ENCODE measurements around the gene MAST4. TPM values are rescaled to one million over a fixed set of nuclear protein-coding genes. Genes with fewer than 3 reads are reported as not detected.
A peak's percentile ranks its signal among the peaks of the same experiment; 100 is the strongest.

MAST4 gene
- total and polyA plus RNA-seq, 2 donors (not counting 1 experiment from before 2014, with no cell fraction given), result 7.0 to 15.2 TPM

GRCh38 chr5:67182301-67182790 lies 586.2 kb downstream of the MAST4 start:
- Histone ChIP-seq H3K27ac (ENCODE audit: insufficient read depth, low read length) (no peak overlapping the region), H3K4me1 (ENCODE audit: control insufficient read depth, extremely low read depth, insufficient read depth, low read length) (peaks cover 3% of the 10 kb centered on the region), H3K9me3 (ENCODE audit: control insufficient read depth, insufficient read depth, low read depth, low read length) (no peaks in the 10 kb centered on the region), H3K79me2 (ENCODE audit: control insufficient read depth, insufficient read depth, low read length) (no peaks in the 10 kb centered on the region), H4K20me1 (ENCODE audit: control insufficient read depth, extremely low read depth, insufficient read depth, low read length) (no peaks in the 10 kb centered on the region), H3K27me3 (ENCODE audit: control insufficient read depth, insufficient read depth, low read length) (no peaks in the 10 kb centered on the region), H3K4me3 (replicated peaks in 1 of 4; ENCODE audit: control extremely low read depth in 1 of 4, insufficient read depth in 1 of 4, low read depth in 3 of 4, low read length in 4 of 4) (no peak overlapping the region), H3K4me2 (ENCODE audit: extremely low read depth, insufficient read depth, low read length) (peak overlapping the region; percentile 37), H3K36me3 (ENCODE audit: control insufficient read depth, insufficient read depth, low read length) (no peaks in the 10 kb centered on the region), H3K9ac (ENCODE audit: insufficient read depth, low read length) (no peak overlapping the region), H2AFZ (ENCODE audit: low read length) (peak overlapping the region; percentile 57)
- TF ChIP-seq EZH2 (IDR thresholded peaks at IDR 0.05; ENCODE audit: low read length, missing control alignments) (no peak), CTCF (conservative IDR thresholded peaks at IDR 0.05 in 1 of 2, IDR thresholded peaks at IDR 0.05 in 1 of 2; ENCODE audit: low read depth in 1 of 2, low read length in 2 of 2) (no peak)
- DNase-seq (ENCODE audit: low read depth in 2 of 2), result peak; percentile 73 to 91

GRCh38 chr5:67183859-67184258 lies 587.7 kb downstream of the MAST4 start:
- Histone ChIP-seq H3K9me3 (ENCODE audit: control insufficient read depth, insufficient read depth, low read depth, low read length) (no peaks in the 10 kb centered on the region), H3K4me3 (replicated peaks in 1 of 4; ENCODE audit: control extremely low read depth in 1 of 4, insufficient read depth in 1 of 4, low read depth in 3 of 4, low read length in 4 of 4) (no peak overlapping the region), H3K36me3 (ENCODE audit: control insufficient read depth, insufficient read depth, low read length) (no peaks in the 10 kb centered on the region), H3K79me2 (ENCODE audit: control insufficient read depth, insufficient read depth, low read length) (no peaks in the 10 kb centered on the region), H3K4me2 (ENCODE audit: extremely low read depth, insufficient read depth, low read length) (no peak overlapping the region), H3K27me3 (ENCODE audit: control insufficient read depth, insufficient read depth, low read length) (no peaks in the 10 kb centered on the region), H4K20me1 (ENCODE audit: control insufficient read depth, extremely low read depth, insufficient read depth, low read length) (no peaks in the 10 kb centered on the region), H2AFZ (ENCODE audit: low read length) (no peak overlapping the region), H3K9ac (ENCODE audit: insufficient read depth, low read length) (no peak overlapping the region), H3K27ac (ENCODE audit: insufficient read depth, low read length) (no peak overlapping the region), H3K4me1 (ENCODE audit: control insufficient read depth, extremely low read depth, insufficient read depth, low read length) (peaks cover 3% of the 10 kb centered on the region)
- TF ChIP-seq CTCF (conservative IDR thresholded peaks at IDR 0.05 in 1 of 2, IDR thresholded peaks at IDR 0.05 in 1 of 2; ENCODE audit: low read depth in 1 of 2, low read length in 2 of 2), result no peak
- TF ChIP-seq EZH2 (IDR thresholded peaks at IDR 0.05; ENCODE audit: low read length, missing control alignments), result no peak
- no peak for DNase-seq (ENCODE audit: low read depth in 2 of 2)

- Histone ChIP-seq H3K79me2 (ENCODE audit: control insufficient read depth, insufficient read depth, low read length) (no peaks in the 10 kb centered on the region), H3K9me3 (ENCODE audit: control insufficient read depth, insufficient read depth, low read depth, low read length) (no peaks in the 10 kb centered on the region), H3K9ac (ENCODE audit: insufficient read depth, low read length) (no peak overlapping the region), H3K27me3 (ENCODE audit: control insufficient read depth, insufficient read depth, low read length) (no peaks in the 10 kb centered on the region), H3K4me2 (ENCODE audit: extremely low read depth, insufficient read depth, low read length) (no peak overlapping the region), H3K4me3 (replicated peaks in 1 of 4; ENCODE audit: control extremely low read depth in 1 of 4, insufficient read depth in 1 of 4, low read depth in 3 of 4, low read length in 4 of 4) (no peak overlapping the region), H2AFZ (ENCODE audit: low read length) (no peak overlapping the region), H4K20me1 (ENCODE audit: control insufficient read depth, extremely low read depth, insufficient read depth, low read length) (no peaks in the 10 kb centered on the region), H3K27ac (ENCODE audit: insufficient read depth, low read length) (no peak overlapping the region), H3K4me1 (ENCODE audit: control insufficient read depth, extremely low read depth, insufficient read depth, low read length) (peaks cover 3% of the 10 kb centered on the region), H3K36me3 (ENCODE audit: control insufficient read depth, insufficient read depth, low read length) (no peaks in the 10 kb centered on the region)
- no peak for TF ChIP-seq EZH2 (IDR thresholded peaks at IDR 0.05; ENCODE audit: low read length, missing control alignments)
- no peak for TF ChIP-seq CTCF (conservative IDR thresholded peaks at IDR 0.05 in 1 of 2, IDR thresholded peaks at IDR 0.05 in 1 of 2; ENCODE audit: low read depth in 1 of 2, low read length in 2 of 2)
- DNase-seq (ENCODE audit: low read depth in 2 of 2), result no peak
Observed at GRCh38 chr5:67187006-67187715, 591.0 kb downstream of the MAST4 start.

Data from fibroblast of lung (primary cell).